H7 (cell line): ENCODE measurements around the gene SLU7. TPM values are rescaled to one million over a fixed set of nuclear protein-coding genes. Genes with fewer than 3 reads are reported as not detected.

Source experiments
- DNase-seq: peaks from one replicate; pipeline ENCODE4 v3.0.0; 2012
- H3K27me3 ChIP-seq: 2 replicates; pipeline ENCODE4 v1.6.0; 2011; ENCODE audit warnings: mild to moderate bottlenecking, low read length; ENCODE audit not compliant: control insufficient read depth, insufficient read depth
- H3K36me3 ChIP-seq: replicated peaks from 2 replicates; pipeline ENCODE4 v1.5.1; 2011; ENCODE audit warnings: low read length; ENCODE audit not compliant: control insufficient read depth, insufficient read depth
- H3K4me3 ChIP-seq: 2 replicates; pipeline ENCODE4 v1.5.1; 2011; ENCODE audit warnings: low read depth, mild to moderate bottlenecking, control low read depth, low read length, moderate library complexity; ENCODE audit not compliant: insufficient read depth
- total RNA-seq: library from RNA; depleted of rRNA; stranded (reverse); fragments of >200 nt; shearing (Covaris generic); gene quantifications from 2 replicates; pipeline ENCODE4 v1.2.3, GENCODE V29; 2014; rRNA removed

SLU7 gene
- total RNA-seq, 1 experiment from 2014 or later: 19.8 TPM

- no peaks in the 10 kb centered on the region for H3K36me3 ChIP-seq
Measured at GRCh38 chr5:160357394-160357793, 61.5 kb downstream of the SLU7 start.

GRCh38 chr5:160356550-160357347 lies 62.1 kb downstream of the SLU7 start:
- peak; percentile 57 for DNase-seq
- H3K36me3 ChIP-seq: no peaks in the 10 kb centered on the region

More at GRCh38 chr5:160357394-160357793, 61.5 kb downstream of the SLU7 start:
- Histone ChIP-seq H3K27me3 (no peaks in the 10 kb centered on the region), H3K4me3 (no peak overlapping the region)
- no peak for DNase-seq

GRCh38 chr5:160354666-160355065 lies 64.2 kb downstream of the SLU7 start:
- no peak overlapping the region for H3K4me3 ChIP-seq
- DNase-seq: no peak
- no peaks in the 10 kb centered on the region for H3K36me3 ChIP-seq
- no peaks in the 10 kb centered on the region for H3K27me3 ChIP-seq

More at GRCh38 chr5:160356550-160357347, 62.1 kb downstream of the SLU7 start:
- no peak overlapping the region for H3K4me3 ChIP-seq
- H3K27me3 ChIP-seq: no peaks in the 10 kb centered on the region

- DNase-seq: peak; percentile 86
- Histone ChIP-seq H3K36me3 (no peaks in the 10 kb centered on the region), H3K27me3 (no peaks in the 10 kb centered on the region), H3K4me3 (no peak overlapping the region)
Measured at GRCh38 chr5:160353379-160353778, 65.5 kb downstream of the SLU7 start.

- H3K36me3 ChIP-seq: no peaks in the 10 kb centered on the region
- no peak overlapping the region for H3K4me3 ChIP-seq
- no peaks in the 10 kb centered on the region for H3K27me3 ChIP-seq
- no peak for DNase-seq
Measured at GRCh38 chr5:160352308-160352707, 66.6 kb downstream of the SLU7 start.

Other genes with a start within 250 kb of the SLU7 start
- 0.48 and 1.3 TPM in 2 replicates for gene FABP6, start 189.6 kb downstream of the SLU7 start, total RNA-seq
- gene CCNJL, start 106.5 kb downstream of the SLU7 start, total RNA-seq: 17.8 and 20.9 TPM in 2 replicates
- 0.04 TPM in 1 of 2 replicates, not detected in the other for gene C1QTNF2, start 48.5 kb downstream of the SLU7 start, total RNA-seq
- gene FAM200C, start 19.0 kb downstream of the SLU7 start, total RNA-seq: 4.8 and 6.3 TPM in 2 replicates
- gene PTTG1, start 2.8 kb upstream of the SLU7 start, total RNA-seq: 372 and 415 TPM in 2 replicates